Activated CD8-positive, alpha-beta memory T cell treated with anti-CD3 and anti-CD28 coated beads for 36 hours (primary cell): ENCODE measurements around the gene RPL28. TPM values are rescaled to one million over a fixed set of nuclear protein-coding genes. Genes with fewer than 3 reads are reported as not detected.

ENCODE experiments used
- CTCF ChIA-PET: fragments of 350-600 bp; sonication (Branson Sonifier 250); formaldehyde crosslinking; loops from one replicate; lab custom pipeline; 2021; ENCODE audit warnings: antibody characterized with exemption; lab: Charles Lee
- POLR2A ChIA-PET: fragments of 350-600 bp; sonication (Branson Sonifier 250); formaldehyde crosslinking; loops from one replicate; lab custom pipeline; 2021; ENCODE audit warnings: antibody characterized with exemption; lab: Charles Lee
- total RNA-seq, 2 experiments: library from RNA; stranded (reverse); gene quantifications; one replicate each; pipeline ENCODE4 v1.2.3, GENCODE V29; 2021

The RPL28 gene
- total RNA-seq, 2 experiments from 2014 or later: 2,223 to 2,277 TPM

GRCh38 chr19:55368701-55369563, 16.8 kb upstream of the RPL28 start:
- ChIA-PET POLR2A (interaction anchor here (1.2 kb wide), 2 partner anchors 14 to 16 kb away, joined by 3 read pairs; partner anchors contain the start of gene TMEM238), CTCF (no interaction called here)

GRCh38 chr19:55369653-55370304, 16.0 kb upstream of the RPL28 start:
- ChIA-PET POLR2A (interaction anchor here (1.2 kb wide), 1 partner anchor 14 kb away, joined by 3 read pairs; no protein-coding TSS in a partner anchor), CTCF (no interaction called here)

GRCh38 chr19:55370305-55370988, 15.3 kb upstream of the RPL28 start, which contains the start of gene IL11:
IL11 (minus strand) TSS chr19:55370463; CDS start chr19:55370310, 153 bp downstream.
- POLR2A ChIA-PET: no interaction called here
- CTCF ChIA-PET: no interaction called here

GRCh38 chr19:55372316-55373081, 13.2 kb upstream of the RPL28 start:
- POLR2A ChIA-PET: interaction anchor here (1.0 kb wide), 1 partner anchor 11 kb away, joined by 4 read pairs; the partner anchor contains the start of gene TMEM238
- CTCF ChIA-PET: interaction anchor here (0.6 to 0.8 kb wide), 2 partner anchors 71 to 105 kb away, joined by 3 read pairs; no protein-coding TSS in a partner anchor

GRCh38 chr19:55373306-55373992, 12.3 kb upstream of the RPL28 start:
- ChIA-PET POLR2A (interaction anchor here (1.0 kb wide), 1 partner anchor 10 kb away, joined by 4 read pairs; the partner anchor contains the start of gene TMEM238), CTCF (interaction anchor here (0.6 kb wide), 1 partner anchor 104 kb away, joined by 3 read pairs; no protein-coding TSS in a partner anchor)

GRCh38 chr19:55373993-55374757, 11.6 kb upstream of the RPL28 start:
- ChIA-PET POLR2A (no interaction called here), CTCF (interaction anchor here (0.6 kb wide), 1 partner anchor 73 kb away, joined by 3 read pairs; no protein-coding TSS in a partner anchor)

GRCh38 chr19:55376241-55376933, 9.3 kb upstream of the RPL28 start, which contains the start of gene TMEM190:
TMEM190 (plus strand) TSS chr19:55376826; CDS start chr19:55376854, 28 bp downstream.
- ChIA-PET POLR2A (interaction anchor here (1.0 kb wide), 1 partner anchor 8 kb away, joined by 3 read pairs; the partner anchor contains the start of gene TMEM238), CTCF (interaction anchor here (1.5 kb wide), 1 partner anchor 84 kb away, joined by 3 read pairs; no protein-coding TSS in a partner anchor)

- ChIA-PET POLR2A (no interaction called here), CTCF (interaction anchor here (1.5 kb wide), 1 partner anchor 85 kb away, joined by 3 read pairs; no protein-coding TSS in a partner anchor)
Observed at GRCh38 chr19:55377356-55378131, 8.2 kb upstream of the RPL28 start.

- POLR2A ChIA-PET: no interaction called here
Observed at GRCh38 chr19:55379174-55379573, 6.6 kb upstream of the RPL28 start.

GRCh38 chr19:55382013-55382412, 3.7 kb upstream of the RPL28 start:
- POLR2A ChIA-PET: no interaction called here
- CTCF ChIA-PET: no interaction called here

More at GRCh38 chr19:55379174-55379573, 6.6 kb upstream of the RPL28 start:
- CTCF ChIA-PET: no interaction called here

- ChIA-PET CTCF (interaction anchor here (1.0 kb wide), 1 partner anchor 242 kb away, joined by 3 read pairs; no protein-coding TSS in a partner anchor), POLR2A (interaction anchor here (2.3 to 2.9 kb wide), 4 partner anchors 24 to 128 kb away, joined by 8 to 26 read pairs (median 18); partner anchors contain the start of genes HSPBP1, KMT5C and UBE2S)
Observed at GRCh38 chr19:55382522-55383054, 3.1 kb upstream of the RPL28 start.

- CTCF ChIA-PET: interaction anchor here (0.9 to 2.3 kb wide), 6 partner anchors 25 to 243 kb away, joined by 3 to 17 read pairs (median 6); no protein-coding TSS in a partner anchor
- POLR2A ChIA-PET: interaction anchor here (0.6 to 2.9 kb wide), 12 partner anchors 8 to 129 kb away, joined by 3 to 26 read pairs (median 4); partner anchors contain the start of genes HSPBP1, KMT5C, PPP6R1 and UBE2S
Observed at GRCh38 chr19:55383279-55384130, 2.2 kb upstream of the RPL28 start.

- ChIA-PET CTCF (interaction anchor here (0.9 to 2.3 kb wide), 8 partner anchors 23 to 270 kb away, joined by 3 to 17 read pairs (median 6); partner anchors contain the start of gene UBE2S), POLR2A (interaction anchor here (0.7 to 2.9 kb wide), 14 partner anchors 8 to 240 kb away, joined by 3 to 26 read pairs (median 4); partner anchors contain the start of genes HSPBP1, KMT5C, PPP6R1 and UBE2S)
Observed at GRCh38 chr19:55384131-55384919, 1.4 kb upstream of the RPL28 start, which contains the start of gene TMEM238. TMEM238 (minus strand) TSS chr19:55384292; CDS start chr19:55384259, 33 bp downstream.
